ENCODE data around the gene CFAP46.

The CFAP46 gene

GRCh38 chr10:132856869-132857524 lies 85.4 kb downstream of the CFAP46 start:
- Histone ChIP-seq H3K18ac (ENCODE audit: low read depth in 1 of 2, low read length in 2 of 2) (no peak overlapping the region), H3K4me3 (ENCODE audit: insufficient read depth in 1 of 2, low read depth in 1 of 2, low read length in 2 of 2) (no peak overlapping the region), H3K79me1 (replicated peaks; ENCODE audit: low read length, poor library complexity, severe bottlenecking) (no peaks in the 10 kb centered on the region), H4K8ac (ENCODE audit: low read length) (no peak overlapping the region), H3K27me3 (ENCODE audit: control insufficient read depth in 1 of 2, insufficient read depth in 1 of 2, low read length in 2 of 2) (peaks cover 12 to 26% of the 10 kb centered on the region in 2 experiments), H3K9ac (ENCODE audit: low read length) (no peak overlapping the region), H2AK5ac (ENCODE audit: low read length, severe bottlenecking) (no peak overlapping the region), H2BK12ac (ENCODE audit: low read length in 2 of 2) (no peak overlapping the region), H3K14ac (ENCODE audit: low read length in 2 of 2) (no peak overlapping the region), H2BK120ac (ENCODE audit: low read depth, low read length) (no peak overlapping the region), H2AFZ (ENCODE audit: low read depth, low read length) (no peak overlapping the region), H3K9me3 (ENCODE audit: control insufficient read depth, low read length) (peaks cover 20% of the 10 kb centered on the region), H2BK15ac (ENCODE audit: low read depth, poor library complexity, severe bottlenecking) (no peak overlapping the region), H3K27ac (ENCODE audit: low read length, poor library complexity, severe bottlenecking) (no peak overlapping the region), H2BK5ac (ENCODE audit: low read depth, low read length, poor library complexity, severe bottlenecking) (no peak overlapping the region), H3K4ac (ENCODE audit: low read depth in 1 of 2, low read length in 2 of 2) (no peak overlapping the region), H3K36me3 (ENCODE audit: control insufficient read depth in 1 of 2, insufficient read depth in 2 of 2, low read depth in 1 of 2, low read length in 2 of 2) (no peaks in the 10 kb centered on the region), H3K4me1 (ENCODE audit: control insufficient read depth, insufficient read depth, low read depth, low read length) (peaks cover 2% of the 10 kb centered on the region), H3K23ac (ENCODE audit: low read length in 2 of 2) (no peak overlapping the region), H4K91ac (ENCODE audit: low read length) (no peak overlapping the region), H3K4me2 (ENCODE audit: low read length, poor library complexity, severe bottlenecking) (no peak overlapping the region)
- no peak for DNase-seq
- 92% methylated on average over 13 of the region's 13 CpGs for WGBS

- no peaks in the 10 kb centered on the region for H3K79me1 ChIP-seq (replicated peaks; ENCODE audit: low read length, poor library complexity, severe bottlenecking)
- peaks cover 20% of the 10 kb centered on the region for H3K9me3 ChIP-seq (ENCODE audit: control insufficient read depth, low read length)
- no peak overlapping the region for H3K14ac ChIP-seq (ENCODE audit: low read length in 2 of 2)
- no peak overlapping the region for H2AK5ac ChIP-seq (ENCODE audit: low read length, severe bottlenecking)
- no peak overlapping the region for H2BK15ac ChIP-seq (ENCODE audit: low read depth, poor library complexity, severe bottlenecking)
- H3K27ac ChIP-seq (ENCODE audit: low read length, poor library complexity, severe bottlenecking) = no peak overlapping the region
- H3K4ac ChIP-seq (ENCODE audit: low read depth in 1 of 2, low read length in 2 of 2) = no peak overlapping the region
- no peak overlapping the region for H3K18ac ChIP-seq (ENCODE audit: low read depth in 1 of 2, low read length in 2 of 2)
- no peaks in the 10 kb centered on the region for H3K36me3 ChIP-seq (ENCODE audit: control insufficient read depth in 1 of 2, insufficient read depth in 2 of 2, low read depth in 1 of 2, low read length in 2 of 2)
- WGBS = 84% methylated on average over 6 of the region's 7 CpGs
- no peak overlapping the region for H3K4me3 ChIP-seq (ENCODE audit: insufficient read depth in 1 of 2, low read depth in 1 of 2, low read length in 2 of 2)
- H3K9ac ChIP-seq (ENCODE audit: low read length) = no peak overlapping the region
- H2AFZ ChIP-seq (ENCODE audit: low read depth, low read length) = no peak overlapping the region
- no peak overlapping the region for H2BK12ac ChIP-seq (ENCODE audit: low read length in 2 of 2)
- no peak for DNase-seq
- H2BK120ac ChIP-seq (ENCODE audit: low read depth, low read length) = no peak overlapping the region
- H4K8ac ChIP-seq (ENCODE audit: low read length) = no peak overlapping the region
- no peak overlapping the region for H3K23ac ChIP-seq (ENCODE audit: low read length in 2 of 2)
- no peak overlapping the region for H3K4me2 ChIP-seq (ENCODE audit: low read length, poor library complexity, severe bottlenecking)
- no peaks in the 10 kb centered on the region for H3K4me1 ChIP-seq (ENCODE audit: control insufficient read depth, insufficient read depth, low read depth, low read length)
- no peak overlapping the region for H4K91ac ChIP-seq (ENCODE audit: low read length)
- peaks cover 12 to 20% of the 10 kb centered on the region in 2 experiments for H3K27me3 ChIP-seq (ENCODE audit: control insufficient read depth in 1 of 2, insufficient read depth in 1 of 2, low read length in 2 of 2)
- H2BK5ac ChIP-seq (ENCODE audit: low read depth, low read length, poor library complexity, severe bottlenecking) = no peak overlapping the region
Observed at GRCh38 chr10:132855889-132856288, 86.5 kb downstream of the CFAP46 start.

GRCh38 chr10:132851451-132851850 lies 90.9 kb downstream of the CFAP46 start:
- no peak overlapping the region for H3K14ac ChIP-seq (ENCODE audit: low read length in 2 of 2)
- no peak overlapping the region for H3K4me3 ChIP-seq (ENCODE audit: insufficient read depth in 1 of 2, low read depth in 1 of 2, low read length in 2 of 2)
- H3K9me3 ChIP-seq (ENCODE audit: control insufficient read depth, low read length) = peaks cover 18% of the 10 kb centered on the region
- no peak overlapping the region for H2BK12ac ChIP-seq (ENCODE audit: low read length in 2 of 2)
- no peak overlapping the region for H3K23ac ChIP-seq (ENCODE audit: low read length in 2 of 2)
- no peak overlapping the region for H3K18ac ChIP-seq (ENCODE audit: low read depth in 1 of 2, low read length in 2 of 2)
- 92% methylated on average over 22 of the region's 22 CpGs for whole genome bisulfite sequencing
- no peak overlapping the region for H2BK15ac ChIP-seq (ENCODE audit: low read depth, poor library complexity, severe bottlenecking)
- no peaks in the 10 kb centered on the region for H3K4me1 ChIP-seq (ENCODE audit: control insufficient read depth, insufficient read depth, low read depth, low read length)
- no peaks in the 10 kb centered on the region for H3K79me1 ChIP-seq (replicated peaks; ENCODE audit: low read length, poor library complexity, severe bottlenecking)
- no peak overlapping the region for H2BK120ac ChIP-seq (ENCODE audit: low read depth, low read length)
- H4K91ac ChIP-seq (ENCODE audit: low read length) = no peak overlapping the region
- DNase-seq = no peak
- no peaks in the 10 kb centered on the region for H3K36me3 ChIP-seq (ENCODE audit: control insufficient read depth in 1 of 2, insufficient read depth in 2 of 2, low read depth in 1 of 2, low read length in 2 of 2)
- H3K4me2 ChIP-seq (ENCODE audit: low read length, poor library complexity, severe bottlenecking) = no peak overlapping the region
- H2BK5ac ChIP-seq (ENCODE audit: low read depth, low read length, poor library complexity, severe bottlenecking) = no peak overlapping the region
- no peak overlapping the region for H3K27ac ChIP-seq (ENCODE audit: low read length, poor library complexity, severe bottlenecking)
- peaks cover 4 to 35% of the 10 kb centered on the region in 2 experiments for H3K27me3 ChIP-seq (ENCODE audit: control insufficient read depth in 1 of 2, insufficient read depth in 1 of 2, low read length in 2 of 2)
- H2AFZ ChIP-seq (ENCODE audit: low read depth, low read length) = no peak overlapping the region
- H2AK5ac ChIP-seq (ENCODE audit: low read length, severe bottlenecking) = no peak overlapping the region
- no peak overlapping the region for H3K4ac ChIP-seq (ENCODE audit: low read depth in 1 of 2, low read length in 2 of 2)
- H4K8ac ChIP-seq (ENCODE audit: low read length) = no peak overlapping the region
- H3K9ac ChIP-seq (ENCODE audit: low read length) = no peak overlapping the region

GRCh38 chr10:132850896-132851295 lies 91.5 kb downstream of the CFAP46 start:
- no peak overlapping the region for H3K9ac ChIP-seq (ENCODE audit: low read length)
- H2AFZ ChIP-seq (ENCODE audit: low read depth, low read length) = no peak overlapping the region
- no peak overlapping the region for H3K4me3 ChIP-seq (ENCODE audit: insufficient read depth in 1 of 2, low read depth in 1 of 2, low read length in 2 of 2)
- no peak overlapping the region for H3K18ac ChIP-seq (ENCODE audit: low read depth in 1 of 2, low read length in 2 of 2)
- no peak overlapping the region for H2BK12ac ChIP-seq (ENCODE audit: low read length in 2 of 2)
- H3K27ac ChIP-seq (ENCODE audit: low read length, poor library complexity, severe bottlenecking) = no peak overlapping the region
- H2BK15ac ChIP-seq (ENCODE audit: low read depth, poor library complexity, severe bottlenecking) = no peak overlapping the region
- no peak overlapping the region for H2BK120ac ChIP-seq (ENCODE audit: low read depth, low read length)
- H3K36me3 ChIP-seq (ENCODE audit: control insufficient read depth in 1 of 2, insufficient read depth in 2 of 2, low read depth in 1 of 2, low read length in 2 of 2) = no peaks in the 10 kb centered on the region
- H3K4ac ChIP-seq (ENCODE audit: low read depth in 1 of 2, low read length in 2 of 2) = no peak overlapping the region
- H4K91ac ChIP-seq (ENCODE audit: low read length) = no peak overlapping the region
- no peaks in the 10 kb centered on the region for H3K4me1 ChIP-seq (ENCODE audit: control insufficient read depth, insufficient read depth, low read depth, low read length)
- no peak overlapping the region for H3K14ac ChIP-seq (ENCODE audit: low read length in 2 of 2)
- H3K23ac ChIP-seq (ENCODE audit: low read length in 2 of 2) = no peak overlapping the region
- H3K9me3 ChIP-seq (ENCODE audit: control insufficient read depth, low read length) = peaks cover 13% of the 10 kb centered on the region
- peaks cover 2 to 35% of the 10 kb centered on the region in 2 experiments for H3K27me3 ChIP-seq (ENCODE audit: control insufficient read depth in 1 of 2, insufficient read depth in 1 of 2, low read length in 2 of 2)
- H4K8ac ChIP-seq (ENCODE audit: low read length) = no peak overlapping the region
- H2AK5ac ChIP-seq (ENCODE audit: low read length, severe bottlenecking) = no peak overlapping the region
- H3K79me1 ChIP-seq (replicated peaks; ENCODE audit: low read length, poor library complexity, severe bottlenecking) = no peaks in the 10 kb centered on the region
- no peak overlapping the region for H3K4me2 ChIP-seq (ENCODE audit: low read length, poor library complexity, severe bottlenecking)
- H2BK5ac ChIP-seq (ENCODE audit: low read depth, low read length, poor library complexity, severe bottlenecking) = no peak overlapping the region
- no peak for DNase-seq
- WGBS = 88% methylated on average over 17 of the region's 17 CpGs

All from mesenchymal stem cell (in vitro differentiated cells and primary cell).